HG03575 (cell line): ENCODE measurements around the gene MRPS11.
"Not testable (repeated sequence)": the region's sequence is repeated elsewhere in the genome, so short reads cannot be mapped to it uniquely, and the experiment has no call there.

ENCODE experiments used
- ATAC-seq: cut with Tn5 transposase; IDR thresholded peaks from one replicate; pipeline ENCODE4 v1.9.1; 2021; ENCODE audit not compliant: unreplicated experiment, insufficient number of reproducible peaks, low FRiP score; ENCODE audit errors: extremely low read depth

The MRPS11 gene

DNA sequence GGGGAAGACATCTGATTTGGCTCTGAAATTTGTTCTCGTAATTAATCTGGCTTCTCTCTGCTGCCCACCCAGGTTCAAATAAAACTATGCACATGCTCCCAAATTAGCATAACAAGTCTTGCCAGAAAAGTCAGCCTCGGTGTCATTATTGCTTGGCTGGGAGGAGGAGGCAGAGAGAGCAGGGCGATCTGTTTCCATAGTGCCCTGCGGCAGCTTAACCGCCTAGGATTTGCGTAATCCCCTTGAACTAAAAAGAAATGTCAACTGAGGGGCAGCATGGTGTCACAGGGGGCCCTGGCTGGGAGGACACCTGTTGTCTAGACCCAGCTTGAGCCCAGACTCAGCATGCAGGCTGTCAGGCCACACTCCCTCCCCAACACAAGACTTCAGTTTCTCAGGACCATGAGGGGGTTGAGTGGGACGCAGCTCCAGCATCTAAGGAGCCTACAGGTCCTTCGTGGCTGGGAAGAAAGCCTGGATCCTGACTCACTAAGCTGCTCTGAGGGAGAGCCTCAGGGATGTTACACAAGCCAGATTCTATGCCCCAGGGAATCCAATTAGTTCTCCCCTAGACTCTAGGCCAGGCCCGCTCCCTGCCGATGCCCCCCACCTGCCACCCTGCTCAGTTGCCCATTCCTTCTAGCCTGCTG lies 17.3 kb downstream of the MRPS11 start:
- ATAC-seq = no peak

DNA sequence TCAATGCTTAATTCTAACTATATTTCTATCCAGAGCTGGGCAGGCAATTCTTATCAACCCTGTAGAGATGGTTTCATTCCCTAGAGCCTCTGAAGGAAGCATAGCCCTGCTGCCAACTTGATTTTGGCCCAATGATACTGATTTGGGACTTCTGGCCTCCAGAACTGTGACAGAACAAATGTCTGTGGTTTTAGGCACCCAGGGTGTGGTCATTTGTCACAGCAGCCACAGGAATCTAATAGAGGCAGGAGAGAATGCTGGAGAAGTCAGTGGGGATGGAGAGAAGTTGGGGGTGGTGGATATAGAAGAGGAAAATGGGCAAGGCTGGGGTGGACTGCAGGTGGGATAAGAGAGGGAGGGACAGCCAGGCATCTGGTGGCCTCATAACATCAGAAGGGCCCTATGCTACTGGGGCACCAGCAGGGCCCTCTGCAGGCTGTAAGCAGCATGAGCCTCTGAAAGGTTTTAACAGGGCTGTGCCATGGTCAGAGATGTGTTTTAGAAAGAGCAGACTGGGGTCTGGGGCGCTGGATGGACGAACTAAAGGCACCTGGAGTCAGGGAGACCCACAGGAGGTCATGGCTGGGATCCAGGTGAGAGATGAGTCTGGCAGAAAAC lies 19.8 kb downstream of the MRPS11 start:
- ATAC-seq = no peak

DNA sequence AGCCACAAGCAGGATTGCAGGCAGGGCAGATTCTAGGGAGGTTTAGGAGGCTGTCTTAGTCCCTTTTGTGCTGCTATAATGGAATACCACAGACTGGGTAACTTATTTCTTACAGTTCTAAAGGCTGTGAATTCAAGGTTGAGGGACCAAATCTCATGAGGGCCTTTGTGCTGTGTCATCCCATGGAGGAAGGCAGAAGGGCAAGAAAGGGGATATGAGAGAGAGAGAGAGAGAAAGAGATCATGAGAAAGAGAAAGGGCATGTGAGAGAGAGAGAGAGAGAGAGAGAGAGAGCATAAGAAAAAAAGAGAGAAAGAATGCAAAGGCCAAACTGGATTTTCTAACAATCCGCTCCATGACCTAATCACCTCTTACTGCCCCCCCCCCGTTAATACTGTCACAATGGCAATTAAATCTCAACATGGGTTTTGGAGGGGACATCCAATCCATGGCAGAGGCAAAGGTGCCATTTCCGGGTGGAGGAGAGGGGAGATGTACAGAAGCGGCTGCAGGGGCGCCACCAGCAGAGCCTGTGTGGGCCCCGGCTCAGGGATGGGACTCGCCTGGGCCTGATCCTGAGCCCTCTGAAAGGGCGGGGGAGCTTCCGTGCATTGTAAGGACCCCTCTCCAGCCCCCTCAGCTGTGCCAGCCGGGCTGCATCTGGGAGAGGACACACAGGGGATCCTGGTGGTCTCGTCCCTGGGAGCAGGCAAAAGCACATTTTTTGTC lies 20.5 kb downstream of the MRPS11 start:
- ATAC-seq = no peak

DNA sequence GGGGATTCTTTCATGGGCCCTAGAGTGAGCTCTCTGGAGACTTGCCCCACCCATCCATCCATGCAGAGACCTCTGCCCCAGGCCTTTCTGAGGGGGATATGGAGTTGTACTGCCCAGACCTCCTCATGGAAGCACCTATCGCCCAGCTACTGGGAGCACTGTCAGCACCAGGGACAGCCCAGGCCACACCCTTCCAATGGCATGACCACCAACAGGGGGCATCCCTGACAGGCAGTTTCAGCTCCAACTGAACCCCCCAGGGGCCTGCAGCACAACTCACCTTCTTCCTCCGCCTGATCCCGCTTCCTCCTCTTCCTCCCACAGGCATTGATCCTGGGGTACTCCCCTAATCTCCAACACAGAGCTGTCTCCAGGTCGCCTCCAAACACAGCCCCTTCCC lies 21.8 kb downstream of the MRPS11 start:
- no peak for ATAC-seq

DNA sequence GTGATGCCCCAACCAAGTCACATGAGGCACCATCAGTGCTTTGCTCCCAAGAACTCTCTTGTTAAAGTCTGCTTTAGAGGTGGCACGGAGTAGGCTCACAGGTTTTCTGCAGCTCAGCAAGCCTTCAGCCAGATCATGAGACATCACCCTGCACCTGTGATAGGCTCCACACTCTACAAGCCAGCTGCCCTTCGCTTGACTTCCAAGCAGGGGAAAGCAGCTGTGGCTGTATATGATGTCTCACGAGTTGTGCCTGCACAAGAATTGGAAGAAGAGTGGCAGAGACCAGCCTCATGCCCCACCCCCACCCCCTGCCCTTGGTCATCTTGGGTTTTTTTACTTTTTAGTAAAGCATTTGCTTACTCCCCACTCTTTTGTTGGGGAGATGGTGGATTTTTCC lies 22.5 kb downstream of the MRPS11 start:
- ATAC-seq = no peak

DNA sequence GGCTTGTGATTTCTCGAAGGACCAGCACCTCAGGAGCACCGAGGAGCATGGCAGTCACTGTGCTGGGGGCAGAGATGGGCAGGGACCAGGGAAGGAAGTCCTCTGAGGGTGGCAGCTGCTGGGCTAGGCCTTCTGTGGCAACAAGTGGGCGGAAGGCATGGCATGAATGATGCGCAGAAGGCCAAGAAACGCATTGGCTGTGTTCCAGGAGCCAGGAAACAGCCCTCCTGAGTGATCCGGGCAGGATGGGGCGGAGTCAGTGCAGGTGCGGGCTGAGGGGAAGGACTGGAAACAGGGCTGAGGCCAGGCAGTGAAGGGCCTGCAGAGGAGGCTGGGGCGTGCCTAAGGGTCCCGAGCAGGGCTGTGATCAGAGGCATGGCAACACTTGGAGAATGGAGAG lies 23.6 kb downstream of the MRPS11 start:
- ATAC-seq = no peak

DNA sequence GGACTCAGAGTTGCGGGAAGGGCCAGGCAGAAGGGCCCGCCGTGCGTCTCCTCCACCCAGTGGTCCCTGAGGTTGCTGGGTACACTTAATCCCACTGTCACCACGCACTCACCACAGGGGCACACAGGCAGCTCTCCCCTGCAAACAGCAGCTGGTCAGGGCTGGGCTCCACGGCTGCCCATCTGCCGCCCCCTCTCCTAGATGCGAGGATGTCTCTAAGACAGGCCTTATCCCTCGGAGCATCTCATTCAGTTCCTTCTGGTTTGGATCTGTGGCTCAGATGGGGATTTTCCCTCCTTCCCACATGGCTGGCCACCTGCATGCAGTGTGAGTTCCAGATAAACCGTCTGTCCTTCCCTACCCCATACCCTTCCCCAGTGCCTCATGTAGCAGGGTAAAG lies 26.3 kb downstream of the MRPS11 start:
- no peak for ATAC-seq

DNA sequence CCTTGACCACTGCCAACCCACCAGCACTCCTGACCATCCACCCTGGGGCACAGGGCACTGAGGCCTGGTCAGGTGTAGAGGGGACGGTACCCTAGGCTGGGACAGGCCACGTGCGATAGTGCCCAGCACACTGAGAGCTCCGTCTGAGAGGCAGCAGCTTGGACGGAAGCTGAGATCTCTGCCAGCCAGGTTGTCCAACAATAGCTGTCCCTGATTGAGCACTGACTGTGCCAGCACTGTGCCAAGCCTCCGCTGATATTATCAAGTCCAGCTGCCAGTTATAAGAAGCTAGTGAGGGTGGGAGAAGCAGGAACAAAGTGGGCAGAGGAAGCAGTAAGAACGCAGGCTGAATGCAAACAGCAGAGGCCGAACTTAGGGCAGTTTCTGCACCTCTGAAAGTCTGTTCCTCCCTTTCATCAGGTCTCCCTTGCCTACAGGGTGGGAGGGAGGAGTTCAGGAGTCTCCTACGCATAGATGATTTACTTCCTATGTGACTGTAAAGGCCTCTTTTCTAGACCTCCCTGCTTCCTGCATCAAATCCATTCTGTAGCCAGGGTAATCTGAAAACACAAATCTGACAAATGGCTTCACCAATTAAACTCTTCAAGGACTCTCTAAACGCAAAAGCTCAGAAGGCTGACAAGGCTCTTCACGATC lies 29.7 kb downstream of the MRPS11 start:
- no peak for ATAC-seq

DNA sequence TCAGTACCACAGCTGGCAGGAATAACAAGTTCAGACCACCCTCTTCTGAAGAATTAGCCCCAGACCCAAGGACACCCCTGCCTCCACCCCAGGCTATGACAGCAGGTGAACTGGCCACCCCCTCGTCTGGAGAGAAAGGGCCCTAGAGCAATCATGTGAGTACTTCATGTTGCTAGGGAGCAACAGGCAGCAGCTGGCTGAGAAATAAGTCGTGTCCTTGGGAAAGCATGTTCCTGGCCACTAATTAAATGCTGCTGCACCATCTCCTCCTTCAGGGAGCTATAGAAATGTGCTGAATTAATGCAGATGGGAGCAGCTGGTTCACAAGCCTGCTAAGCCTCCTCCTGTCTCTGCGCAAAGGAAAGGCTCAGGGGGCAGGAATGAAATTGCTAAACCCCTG lies 31.5 kb downstream of the MRPS11 start:
- ATAC-seq = no peak

DNA sequence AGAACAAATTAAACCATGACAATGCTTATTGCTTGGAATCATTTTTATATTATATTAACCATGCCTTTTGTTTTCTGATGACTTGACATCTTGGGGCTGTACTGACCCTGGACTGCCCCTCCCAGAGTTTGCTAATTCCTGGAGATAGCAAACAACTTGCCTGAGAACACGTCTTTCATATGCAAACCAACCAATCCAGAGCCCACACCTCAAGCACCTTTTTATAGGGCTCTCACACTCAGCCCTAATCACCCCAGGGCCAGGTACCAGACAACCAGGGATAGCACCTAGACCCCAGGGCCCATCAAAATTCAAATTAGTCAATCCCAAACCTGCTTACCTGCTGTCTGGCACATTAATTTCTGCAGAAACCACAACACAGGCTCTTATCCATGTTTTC lies 36.9 kb downstream of the MRPS11 start:
- ATAC-seq = no peak

DNA sequence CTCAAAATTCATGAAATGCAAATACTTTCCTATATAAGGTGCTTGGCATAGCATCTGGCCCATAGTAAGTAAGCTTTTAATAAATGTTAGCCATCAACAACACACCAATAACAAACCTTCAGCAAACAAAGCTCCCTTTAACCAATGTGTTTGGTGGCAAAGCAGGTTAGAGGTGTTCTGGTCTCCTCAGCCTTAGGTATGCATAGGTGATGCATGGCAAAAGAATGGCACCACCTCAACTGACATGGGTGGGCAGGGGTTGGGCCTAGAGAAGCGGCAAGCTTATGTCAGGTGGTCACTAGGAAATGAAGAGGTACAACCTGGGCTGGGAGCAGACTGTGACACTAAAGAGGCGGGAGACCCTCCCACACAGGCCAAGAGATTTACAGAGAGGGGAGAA lies 38.2 kb downstream of the MRPS11 start:
- ATAC-seq = no peak

DNA sequence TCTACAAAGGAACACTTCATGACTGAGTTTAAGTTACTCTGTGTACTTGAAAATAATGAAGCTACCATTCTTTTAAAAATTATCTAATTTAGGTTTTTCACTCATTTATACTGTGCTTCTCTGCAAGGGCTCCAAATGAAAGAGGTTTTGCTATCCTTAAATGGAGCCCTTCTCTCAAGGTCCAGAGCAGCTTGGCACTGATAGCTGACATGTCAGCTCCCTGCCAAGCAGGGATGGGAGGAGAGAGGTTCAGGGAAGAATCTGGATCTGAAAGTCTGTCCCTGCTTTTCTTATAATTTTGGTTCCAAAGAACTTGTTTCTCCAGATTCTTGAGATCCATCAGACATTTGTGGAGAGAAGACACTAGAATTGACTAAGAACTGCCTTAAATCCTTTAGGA lies 39.1 kb downstream of the MRPS11 start:
- no peak for ATAC-seq

DNA sequence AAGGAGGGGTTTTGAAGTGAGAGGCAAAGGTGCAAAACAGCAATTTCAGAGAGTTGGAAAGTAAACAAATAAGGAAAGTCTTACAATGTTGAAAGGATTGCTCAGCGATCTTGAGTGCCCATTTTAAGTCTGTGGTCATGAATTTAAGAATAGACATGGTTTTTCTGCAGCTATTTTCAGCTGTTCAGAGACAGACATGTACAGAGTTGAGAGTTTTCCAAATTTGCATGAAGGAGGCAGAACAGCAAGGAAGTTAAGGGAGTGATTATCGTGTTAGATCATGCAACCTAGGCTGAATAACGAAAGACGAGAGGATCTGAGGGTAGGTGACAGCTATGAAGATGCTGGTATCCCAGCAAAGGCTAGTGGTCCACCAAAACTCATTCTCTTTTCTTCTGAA lies 41.8 kb downstream of the MRPS11 start:
- no peak for ATAC-seq

DNA sequence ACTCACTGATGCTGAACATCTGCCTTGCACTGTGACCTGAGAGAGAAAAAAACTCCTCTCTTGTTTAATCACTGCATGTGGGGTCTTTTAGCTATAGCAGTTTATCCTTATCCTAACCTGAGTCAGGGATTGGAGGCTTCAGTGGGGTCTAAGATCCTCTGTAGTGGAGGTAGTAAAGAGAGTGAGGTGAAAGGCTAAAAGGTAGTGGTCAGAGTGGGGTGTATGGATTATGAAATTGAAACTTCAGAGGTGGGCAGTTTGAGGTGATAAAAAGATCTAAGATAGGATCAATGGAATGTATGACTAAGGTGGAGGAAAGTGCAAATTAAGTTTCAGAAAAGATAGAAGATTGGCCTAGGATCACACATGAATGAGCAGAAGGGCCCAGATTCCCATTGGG lies 42.5 kb downstream of the MRPS11 start:
- no peak for ATAC-seq

DNA sequence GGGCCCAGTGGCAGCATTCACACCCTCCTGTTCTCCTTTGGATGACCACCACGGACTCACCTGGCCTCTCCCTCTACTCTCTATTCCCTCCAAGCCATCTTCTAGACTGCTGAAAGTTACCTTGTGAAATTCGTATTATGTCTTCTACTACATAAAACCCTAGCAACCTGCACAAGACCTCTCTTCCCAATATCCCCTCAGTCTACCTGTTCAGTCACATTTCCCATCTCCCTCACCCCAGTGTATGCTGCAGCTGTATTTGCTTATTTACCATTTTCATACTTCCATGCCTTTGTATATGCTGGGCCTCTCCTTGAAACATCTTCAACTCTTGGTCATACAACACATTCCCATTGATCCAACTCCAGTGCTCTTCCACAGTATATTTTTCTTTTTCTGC lies 43.7 kb downstream of the MRPS11 start:
- no peak for ATAC-seq

DNA sequence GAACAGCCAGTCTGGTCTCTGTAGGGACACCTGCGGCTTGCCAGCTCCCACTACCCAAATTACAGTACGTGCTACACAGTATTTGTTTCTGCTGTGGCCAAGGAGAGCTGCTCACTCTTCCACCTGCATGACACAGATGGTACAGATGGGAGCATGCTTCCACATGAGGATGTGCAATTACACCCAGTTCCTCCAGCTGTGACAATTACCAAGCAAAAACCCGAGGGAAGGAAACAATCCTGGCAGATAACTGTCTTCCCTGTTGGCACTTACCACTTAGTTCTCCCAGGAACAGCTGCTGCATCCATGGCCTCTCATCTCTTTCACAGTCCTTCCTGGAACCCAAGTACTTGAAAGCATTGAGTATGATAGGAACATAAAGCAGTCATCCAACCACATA lies 44.6 kb downstream of the MRPS11 start:
- no peak for ATAC-seq

DNA sequence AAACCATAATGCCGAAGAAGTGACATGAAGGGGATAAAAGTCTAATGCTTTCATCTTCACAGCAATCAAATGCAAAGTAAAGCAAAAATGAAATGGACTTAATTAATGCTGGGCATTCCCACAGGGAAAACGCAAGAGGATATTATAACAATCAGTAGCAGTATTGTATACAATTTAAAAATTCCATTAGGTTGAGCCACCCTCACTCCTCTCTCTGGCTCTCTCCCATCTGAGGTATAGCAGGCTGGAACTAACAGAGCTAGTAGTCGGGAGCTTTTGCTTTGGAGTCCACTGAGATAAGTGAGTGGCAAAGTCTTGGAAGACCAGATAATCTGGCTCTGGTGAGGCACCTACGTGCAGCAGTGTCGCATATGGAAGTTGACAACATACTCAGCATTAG lies 45.1 kb downstream of the MRPS11 start:
- no peak for ATAC-seq

DNA sequence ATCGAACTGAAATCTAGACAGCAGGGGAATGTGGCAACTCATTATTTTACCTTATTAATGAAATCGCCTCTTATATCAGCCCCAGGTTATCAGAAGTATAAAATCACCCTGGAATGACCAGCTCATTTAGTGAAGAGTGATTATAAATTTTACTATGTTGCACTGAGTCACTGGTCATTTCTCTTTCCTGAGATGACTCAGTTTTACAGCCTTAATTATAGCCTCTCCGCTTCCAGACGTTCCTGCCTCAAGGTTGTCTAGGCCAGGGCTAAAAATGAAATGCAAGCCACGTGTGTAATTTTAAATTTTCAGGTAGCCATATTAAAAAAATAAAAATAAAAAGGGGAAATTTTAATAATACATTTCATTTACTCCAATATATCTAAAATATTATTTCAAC lies 45.7 kb downstream of the MRPS11 start:
- no peak for ATAC-seq

DNA sequence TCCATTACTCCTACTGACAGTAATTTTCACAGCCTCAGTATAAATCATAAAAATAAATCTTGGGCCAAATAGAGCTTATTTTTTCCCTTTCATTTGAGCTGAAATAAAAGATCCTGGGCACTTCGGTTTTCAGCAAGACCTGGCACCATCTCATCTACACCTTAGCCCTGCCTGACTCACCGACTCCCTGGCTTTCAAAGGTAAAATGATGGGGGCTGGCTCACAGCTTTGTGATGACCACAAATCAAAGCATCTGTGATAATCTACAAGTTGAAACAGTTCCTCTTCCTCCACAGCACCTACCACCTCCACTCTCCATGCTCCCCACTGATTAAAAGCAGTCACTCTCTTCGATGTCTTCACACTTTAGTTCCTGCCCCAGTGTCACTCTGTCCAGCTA lies 51.4 kb downstream of the MRPS11 start:
- ATAC-seq = no peak

DNA sequence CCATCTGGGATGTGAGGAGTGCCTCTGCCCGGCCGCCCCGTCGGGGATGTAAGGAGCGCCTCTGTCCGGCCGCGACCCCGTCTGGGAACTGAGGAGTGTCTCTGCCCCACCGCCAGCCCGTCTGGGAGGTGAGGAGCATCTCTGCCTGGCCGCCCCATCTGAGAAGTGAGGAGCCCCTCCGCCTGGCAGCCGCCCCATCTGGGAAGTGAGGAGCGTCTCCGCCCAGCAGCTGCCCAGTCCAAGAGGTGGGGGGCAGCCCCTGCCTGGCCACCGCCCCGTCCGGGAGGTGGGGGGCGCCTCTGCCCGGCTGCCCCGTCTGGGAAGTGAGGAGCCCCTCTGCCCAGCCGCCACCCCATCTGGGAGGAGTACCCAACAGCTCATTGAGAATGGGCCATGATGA lies 56.6 kb downstream of the MRPS11 start:
- ATAC-seq = not testable (repeated sequence)
